K562 (cell line): ENCODE data around the gene CLDN5. TPM values are rescaled to one million over a fixed set of nuclear protein-coding genes. Genes with fewer than 3 reads are reported as not detected.

Experiments
- ADNP ChIP-seq: fragments of 200-800 bp; sonication (Bioruptor generic); IDR thresholded peaks from 2 replicates; pipeline ENCODE4 v1.6.1; 2016; ENCODE audit warnings: missing genetic modification characterization, missing compliant biosample characterization
- CREB1 ChIP-seq, 2 experiments: sonication (generic) in 1 of 2; formaldehyde crosslinking in 1 of 2; IDR thresholded peaks; 2 replicates each; pipeline versions ENCODE4 v1.6.1 to v1.8.0; 2012 to 2022; ENCODE audit warnings: inconsistent platforms in 1 of 2, mild to moderate bottlenecking in 1 of 2, missing genetic modification reagents in 1 of 2, moderate library complexity in 1 of 2
- EHMT2 ChIP-seq: fragments of 450-650 bp; IDR thresholded peaks from 2 replicates; pipeline ENCODE4 v1.6.1; 2018; ENCODE audit warnings: antibody characterized with exemption
- ETV5 ChIP-seq: sonication (generic); formaldehyde crosslinking; IDR thresholded peaks from 2 replicates; pipeline ENCODE4 v1.4.0; 2020; ENCODE audit warnings: low read depth, mild to moderate bottlenecking, missing genetic modification reagents
- HNRNPUL1 ChIP-seq: fragments of 200-400 bp; formaldehyde crosslinking; IDR thresholded peaks from 2 replicates; pipeline ENCODE4 v1.6.1; 2017; ENCODE audit warnings: low read length
- MED1 ChIP-seq: sonication (generic); formaldehyde crosslinking; IDR thresholded peaks from 2 replicates; pipeline ENCODE4 v1.8.1; 2023; ENCODE audit warnings: missing genetic modification reagents, borderline replicate concordance
- NONO ChIP-seq, 2 experiments: fragments of 200-400 bp in 1 of 2; fragments of 450-650 bp in 1 of 2; formaldehyde crosslinking in 1 of 2; IDR thresholded peaks; 2 replicates each; pipeline ENCODE4 v1.6.1; 2017; ENCODE audit warnings: low read depth in 2 of 2, mild to moderate bottlenecking in 2 of 2, moderate library complexity in 2 of 2, low read length in 1 of 2
- PURB ChIP-seq: sonication (generic); formaldehyde crosslinking; IDR thresholded peaks from 2 replicates; pipeline ENCODE4 v1.9.0; 2021; ENCODE audit warnings: low read depth, mild to moderate bottlenecking, missing genetic modification reagents
- RB1 ChIP-seq: fragments of 450-650 bp; IDR thresholded peaks from 2 replicates; pipeline ENCODE4 v1.6.1; 2017; ENCODE audit warnings: low read depth, mild to moderate bottlenecking
- SREBF1 ChIP-seq: fragments of 150-350 bp; IDR thresholded peaks from 2 replicates; pipeline ENCODE4 v1.6.1; 2014; ENCODE audit warnings: antibody characterized with exemption, low read depth, low read length, borderline replicate concordance
- SREBF2 ChIP-seq: sonication (generic); formaldehyde crosslinking; IDR thresholded peaks from 2 replicates; pipeline ENCODE4 v1.4.0; 2020; ENCODE audit warnings: mild to moderate bottlenecking, missing genetic modification reagents
- STAG1 ChIP-seq: sonication (generic); formaldehyde crosslinking; IDR thresholded peaks from 2 replicates; pipeline ENCODE4 v1.5.0; 2020; ENCODE audit warnings: missing genetic modification reagents, borderline replicate concordance
- TEAD4 ChIP-seq, 2 experiments: sonication (generic) in 1 of 2; formaldehyde crosslinking in 1 of 2; IDR thresholded peaks; 2 replicates each; pipeline versions ENCODE4 v1.6.1 to v1.8.0; 2012 to 2022; ENCODE audit warnings: borderline replicate concordance in 1 of 2, inconsistent platforms in 1 of 2, low read length in 1 of 2, mild to moderate bottlenecking in 1 of 2, missing genetic modification reagents in 1 of 2
- ZBTB7A ChIP-seq: IDR thresholded peaks from 2 replicates; pipeline ENCODE4 v1.6.1; 2011; ENCODE audit warnings: low read depth, mild to moderate bottlenecking, low read length, moderate library complexity, borderline replicate concordance; ENCODE audit not compliant: control insufficient read depth
- ZC3H11A ChIP-seq: IDR thresholded peaks from 2 replicates; pipeline ENCODE4 v1.6.1; 2012; ENCODE audit warnings: low read depth, low read length, improper control_type of control experiment
- ZNF184 ChIP-seq: sonication (generic); formaldehyde crosslinking; IDR thresholded peaks from 2 replicates; pipeline ENCODE4 v1.5.0; 2020; ENCODE audit warnings: missing genetic modification reagents
- ZNF282 ChIP-seq: sonication (generic); formaldehyde crosslinking; IDR thresholded peaks from 2 replicates; pipeline ENCODE4 v1.8.1; 2023; ENCODE audit warnings: missing genetic modification reagents
- ZNF507 ChIP-seq: conservative IDR thresholded peaks from 2 replicates; pipeline ENCODE4 v1.6.1; 2017; ENCODE audit warnings: missing genetic modification characterization, missing compliant biosample characterization
- ZNF589 ChIP-seq: fragments of 200-800 bp; sonication (Bioruptor generic); IDR thresholded peaks from 2 replicates; pipeline ENCODE4 v1.6.1; 2016; ENCODE audit warnings: low read depth, missing genetic modification characterization, missing compliant biosample characterization
- polyA plus RNA-seq, 8 experiments: library from polyadenylated mRNA; depleted of rRNA in 4 of 8; stranded (reverse) in 5 of 8; unstranded in 3 of 8; fragments of >200 nt; fragmentation: Nextera tagmentation in 2 of 8; fragmentation: Illumina TruSeq in 1 of 8; extraction: Ambion mirVana in 2 of 8; extraction: Trizol in 1 of 8; gene quantifications; 2 replicates each; pipeline versions ENCODE4 v1.2.1 to v1.2.3, GENCODE V29; 2011 to 2014; ENCODE audit warnings: inconsistent platforms in 1 of 8, missing spikeins in 1 of 8
- total RNA-seq, 7 experiments: library from RNA; depleted of rRNA in 6 of 7; stranded (reverse); fragments of >200 nt in 6 of 7; fragmentation: Illumina TruSeq in 2 of 7; extraction: Trizol in 2 of 7; gene quantifications; 2 replicates each; pipeline versions ENCODE4 v1.2.1 to v1.2.3, GENCODE V29; 2011 to 2021; ENCODE audit warnings: low replicate concordance in 1 of 7
- TF ChIP-seq, protein P1 (sequence below): sonication (generic); formaldehyde crosslinking; IDR thresholded peaks from 2 replicates; pipeline ENCODE4 v1.8.0; 2022; ENCODE audit warnings: missing genetic modification reagents, mild to moderate bottlenecking, moderate library complexity, borderline replicate concordance
- TF ChIP-seq, protein P2 (sequence below): sonication (generic); formaldehyde crosslinking; IDR thresholded peaks from 2 replicates; pipeline ENCODE4 v1.9.0; 2022; ENCODE audit warnings: mild to moderate bottlenecking, missing genetic modification reagents
- TF ChIP-seq, protein P3 (sequence below): sonication (generic); formaldehyde crosslinking; IDR thresholded peaks from 2 replicates; pipeline ENCODE4 v1.8.1; 2023; ENCODE audit warnings: mild to moderate bottlenecking, missing genetic modification reagents, moderate library complexity
- TF ChIP-seq, protein P4 (sequence below): fragments of 250-450 bp; sonication (Bioruptor Pico); IDR thresholded peaks from 2 replicates; pipeline ENCODE4 v1.9.0; 2021; ENCODE audit warnings: mild to moderate bottlenecking, inconsistent platforms

CLDN5 gene
- total and polyA plus RNA-seq, 9 of the 15 experiments (the other 6 are each of a cell fraction or from before 2014, with no cell fraction given) = 0.20 TPM; not detected in 8

DNA sequence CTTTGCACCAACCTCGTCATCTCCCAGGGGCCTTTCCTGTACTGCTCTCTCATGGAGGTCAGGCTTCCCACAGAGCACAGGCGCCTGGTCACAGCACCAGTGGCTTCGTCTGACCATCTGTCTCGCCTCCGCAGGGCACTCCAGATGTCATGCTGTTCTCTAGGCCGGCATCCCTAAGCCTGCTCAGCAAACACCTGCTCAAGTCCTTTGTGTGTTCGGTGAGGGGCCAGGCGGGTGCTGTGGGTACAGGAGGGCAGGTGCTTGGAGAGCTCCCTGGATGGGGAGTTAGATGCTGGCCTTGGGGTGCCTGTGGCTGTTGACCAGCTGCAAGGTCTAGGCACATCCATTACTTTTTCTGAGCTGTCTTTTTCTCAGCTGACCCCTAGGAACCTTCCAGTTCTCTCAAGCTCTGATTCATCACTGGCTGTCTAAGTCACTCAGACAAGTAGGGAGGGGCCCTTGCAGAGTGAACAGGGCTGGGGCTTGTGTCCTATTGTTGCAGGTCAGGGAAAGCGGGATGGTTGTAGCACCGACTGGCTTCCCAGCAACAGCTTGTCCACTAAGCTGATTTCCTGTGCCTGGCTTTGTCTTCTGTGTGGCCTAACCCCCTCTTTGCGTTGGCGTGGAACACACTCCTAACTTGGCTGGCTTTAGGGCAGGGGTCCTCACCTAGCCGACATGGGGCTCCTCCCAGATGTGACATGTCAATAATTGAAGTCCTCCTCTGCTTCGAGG, 9.2 kb downstream of the CLDN5 start (continued):
- TF ChIP-seq TEAD4 (IDR thresholded peaks at IDR 0.05; ENCODE audit: low read length) = no peak
- peak; percentile 19; the same call in 1 of the 2 replicates for TF ChIP-seq TEAD4 (CRISPR knock-in tag; IDR thresholded peaks at IDR 0.05; ENCODE audit: borderline replicate concordance)
- no peak for TF ChIP-seq ADNP (tag)
- TF ChIP-seq CREB1 (IDR thresholded peaks at IDR 0.05) = no peak
- TF ChIP-seq CREB1 (CRISPR knock-in tag; IDR thresholded peaks at IDR 0.05) = 0 out of 2 replicates have a peak, but pooled peaks have one; percentile 14
- no peak for TF ChIP-seq SREBF2
- TF ChIP-seq EHMT2 = no peak
- peak; percentile 91; the same call in 1 of the 2 replicates for TF ChIP-seq MED1 (CRISPR knock-in tag)
- no peak for TF ChIP-seq ZC3H11A
- TF ChIP-seq STAG1 (CRISPR knock-in tag) = peak; percentile 35; the same call in 1 of the 2 replicates
- TF ChIP-seq ZNF507 = no peak
- TF ChIP-seq, protein P1, sequence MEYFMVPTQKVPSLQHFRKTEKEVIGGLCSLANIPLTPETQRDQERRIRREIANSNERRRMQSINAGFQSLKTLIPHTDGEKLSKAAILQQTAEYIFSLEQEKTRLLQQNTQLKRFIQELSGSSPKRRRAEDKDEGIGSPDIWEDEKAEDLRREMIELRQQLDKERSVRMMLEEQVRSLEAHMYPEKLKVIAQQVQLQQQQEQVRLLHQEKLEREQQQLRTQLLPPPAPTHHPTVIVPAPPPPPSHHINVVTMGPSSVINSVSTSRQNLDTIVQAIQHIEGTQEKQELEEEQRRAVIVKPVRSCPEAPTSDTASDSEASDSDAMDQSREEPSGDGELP (CRISPR knock-in tag) = peak; percentile 32; the same call in 1 of the 2 replicates
- TF ChIP-seq, protein P2, sequence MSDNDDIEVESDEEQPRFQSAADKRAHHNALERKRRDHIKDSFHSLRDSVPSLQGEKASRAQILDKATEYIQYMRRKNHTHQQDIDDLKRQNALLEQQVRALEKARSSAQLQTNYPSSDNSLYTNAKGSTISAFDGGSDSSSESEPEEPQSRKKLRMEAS (CRISPR knock-in tag) = peak; percentile 38; the same call in 1 of the 2 replicates
- no peak for TF ChIP-seq NONO (IDR thresholded peaks at IDR 0.05; ENCODE audit: low read depth in 2 of 2, low read length in 1 of 2)
- TF ChIP-seq RB1 = no peak
- TF ChIP-seq ZNF589 (CRISPR knock-in tag) = no peak
- no peak for TF ChIP-seq ZNF282 (CRISPR knock-in tag)
- 0 out of 2 replicates have a peak, but pooled peaks have one; percentile 20 for TF ChIP-seq SREBF1
- no peak for TF ChIP-seq HNRNPUL1
- TF ChIP-seq PURB (CRISPR knock-in tag) = peak; percentile 95
- peak; percentile 48; the same call in 1 of the 2 replicates for TF ChIP-seq ZNF184 (CRISPR knock-in tag)
- TF ChIP-seq ZBTB7A = no peak
- TF ChIP-seq, protein P3, sequence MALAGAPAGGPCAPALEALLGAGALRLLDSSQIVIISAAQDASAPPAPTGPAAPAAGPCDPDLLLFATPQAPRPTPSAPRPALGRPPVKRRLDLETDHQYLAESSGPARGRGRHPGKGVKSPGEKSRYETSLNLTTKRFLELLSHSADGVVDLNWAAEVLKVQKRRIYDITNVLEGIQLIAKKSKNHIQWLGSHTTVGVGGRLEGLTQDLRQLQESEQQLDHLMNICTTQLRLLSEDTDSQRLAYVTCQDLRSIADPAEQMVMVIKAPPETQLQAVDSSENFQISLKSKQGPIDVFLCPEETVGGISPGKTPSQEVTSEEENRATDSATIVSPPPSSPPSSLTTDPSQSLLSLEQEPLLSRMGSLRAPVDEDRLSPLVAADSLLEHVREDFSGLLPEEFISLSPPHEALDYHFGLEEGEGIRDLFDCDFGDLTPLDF (CRISPR knock-in tag) = 0 out of 2 replicates have a peak, but pooled peaks have one; percentile 11
- TF ChIP-seq ETV5 (CRISPR knock-in tag) = no peak
- TF ChIP-seq, protein P4, sequence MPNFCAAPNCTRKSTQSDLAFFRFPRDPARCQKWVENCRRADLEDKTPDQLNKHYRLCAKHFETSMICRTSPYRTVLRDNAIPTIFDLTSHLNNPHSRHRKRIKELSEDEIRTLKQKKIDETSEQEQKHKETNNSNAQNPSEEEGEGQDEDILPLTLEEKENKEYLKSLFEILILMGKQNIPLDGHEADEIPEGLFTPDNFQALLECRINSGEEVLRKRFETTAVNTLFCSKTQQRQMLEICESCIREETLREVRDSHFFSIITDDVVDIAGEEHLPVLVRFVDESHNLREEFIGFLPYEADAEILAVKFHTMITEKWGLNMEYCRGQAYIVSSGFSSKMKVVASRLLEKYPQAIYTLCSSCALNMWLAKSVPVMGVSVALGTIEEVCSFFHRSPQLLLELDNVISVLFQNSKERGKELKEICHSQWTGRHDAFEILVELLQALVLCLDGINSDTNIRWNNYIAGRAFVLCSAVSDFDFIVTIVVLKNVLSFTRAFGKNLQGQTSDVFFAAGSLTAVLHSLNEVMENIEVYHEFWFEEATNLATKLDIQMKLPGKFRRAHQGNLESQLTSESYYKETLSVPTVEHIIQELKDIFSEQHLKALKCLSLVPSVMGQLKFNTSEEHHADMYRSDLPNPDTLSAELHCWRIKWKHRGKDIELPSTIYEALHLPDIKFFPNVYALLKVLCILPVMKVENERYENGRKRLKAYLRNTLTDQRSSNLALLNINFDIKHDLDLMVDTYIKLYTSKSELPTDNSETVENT (CRISPR knock-in tag) = 0 out of 2 replicates have a peak, but pooled peaks have one; percentile 8
